H1 (cell line): Measurements from ENCODE around the gene NEDD9. TPM values are rescaled to one million over a fixed set of nuclear protein-coding genes. Genes with fewer than 3 reads are reported as not detected.

Experiments
- CTCF ChIA-PET: fragments of 300-600 bp; sonication (Branson Sonifier 250); formaldehyde crosslinking; loops from one replicate; lab custom pipeline; 2021; ENCODE audit not compliant: partially characterized antibody; lab: Charles Lee
- POLR2A ChIA-PET: fragments of 300-600 bp; sonication (Branson Sonifier 250); formaldehyde crosslinking; loops from one replicate; lab custom pipeline; 2021; ENCODE audit warnings: inconsistent platforms; ENCODE audit not compliant: partially characterized antibody; lab: Charles Lee
- DNase-seq, 2 experiments: peaks; one replicate each; pipeline versions ENCODE4 v3.0.0 to v3.0.0-alpha.2; 2010 to 2022; ENCODE audit warnings: low spot score in 2 of 2, low read depth in 1 of 2, mixed read lengths in 1 of 2
- FAIRE-seq: peaks from 2 replicates; lab custom pipeline; 2011; peaks lifted over from hg19 to GRCh38; lab: Jason Lieb, UNC
- H2AFZ ChIP-seq: 2 replicates; pipeline ENCODE4 v1.8.1; 2012; ENCODE audit warnings: low read length, inconsistent platforms
- H2AK5ac ChIP-seq: 2 replicates; pipeline ENCODE4 v1.6.1; 2013; ENCODE audit warnings: low read depth, low read length
- H2BK120ac ChIP-seq: replicated peaks from 2 replicates; pipeline ENCODE3; 2013; ENCODE audit warnings: low read depth, low read length, inconsistent platforms
- H2BK12ac ChIP-seq: 2 replicates; pipeline ENCODE4 v1.6.1; 2013; ENCODE audit warnings: low read depth, low read length
- H2BK15ac ChIP-seq: 2 replicates; pipeline ENCODE4 v1.6.1; 2013; ENCODE audit warnings: low read length
- H2BK20ac ChIP-seq: 2 replicates; pipeline ENCODE4 v1.6.1; 2013; ENCODE audit warnings: low read length
- H2BK5ac ChIP-seq: 2 replicates; pipeline ENCODE4 v1.6.1; 2013; ENCODE audit warnings: low read depth, low read length
- H3K14ac ChIP-seq: 2 replicates; pipeline ENCODE4 v1.6.1; 2013; ENCODE audit warnings: inconsistent platforms; ENCODE audit not compliant: insufficient read length
- H3K18ac ChIP-seq: 2 replicates; pipeline ENCODE4 v1.6.1; 2013; ENCODE audit warnings: low read length; ENCODE audit errors: extremely low read depth
- H3K23ac ChIP-seq: 2 replicates; pipeline ENCODE4 v1.6.1; 2013; ENCODE audit warnings: inconsistent platforms; ENCODE audit not compliant: insufficient read length
- H3K23me2 ChIP-seq: 2 replicates; pipeline ENCODE4 v1.6.1; 2013; ENCODE audit warnings: low read depth, low read length
- H3K27ac ChIP-seq: 2 replicates; pipeline ENCODE4 v1.6.1; 2011; ENCODE audit warnings: low read depth, low read length, inconsistent platforms
- H3K27me3 ChIP-seq, 4 experiments: replicated peaks in 1 of 4; 1 replicate in 1 of 4; 2 replicates in 3 of 4; pipeline versions ENCODE4 v1.6.1 to v1.8.1; 2011 to 2013; ENCODE audit warnings: low read length in 3 of 4, mild to moderate bottlenecking in 3 of 4, inconsistent platforms in 2 of 4, mixed read lengths in 2 of 4, moderate library complexity in 1 of 4; ENCODE audit not compliant: control insufficient read depth in 3 of 4, insufficient read depth in 3 of 4; ENCODE audit errors: extremely low read depth in 1 of 4
- H3K36me3 ChIP-seq, 4 experiments: 2 replicates each; pipeline versions ENCODE4 v1.6.1 to v1.8.1; 2011 to 2013; ENCODE audit warnings: mild to moderate bottlenecking in 4 of 4, low read length in 3 of 4, moderate library complexity in 2 of 4, control low read depth in 1 of 4, inconsistent platforms in 1 of 4; ENCODE audit not compliant: insufficient read depth in 4 of 4, control insufficient read depth in 2 of 4
- H3K4ac ChIP-seq: replicated peaks from 2 replicates; pipeline ENCODE3; 2013; ENCODE audit warnings: low read length, low read depth, mixed read lengths, inconsistent platforms; ENCODE audit not compliant: insufficient read length
- H3K4me1 ChIP-seq, 4 experiments: replicated peaks in 1 of 4; 1 replicate in 1 of 4; 2 replicates in 3 of 4; pipeline versions ENCODE4 v1.6.1 to v1.8.1; 2011 to 2013; ENCODE audit warnings: low read length in 3 of 4, inconsistent platforms in 2 of 4, mixed read lengths in 1 of 4; ENCODE audit not compliant: insufficient read depth in 4 of 4, control insufficient read depth in 3 of 4
- H3K4me2 ChIP-seq, 2 experiments: 2 replicates each; pipeline versions ENCODE4 v1.6.1 to v1.8.1; 2011 to 2013; ENCODE audit warnings: low read depth in 2 of 2, low read length in 2 of 2, control low read depth in 1 of 2, inconsistent platforms in 1 of 2, mild to moderate bottlenecking in 1 of 2; ENCODE audit not compliant: insufficient read depth in 1 of 2
- H3K4me3 ChIP-seq, 4 experiments: fragments of 200-600, 300-600 bp in 1 of 4; sonication (generic), shearing (Covaris generic), sonication (Bioruptor Twin) in 1 of 4; 2 replicates each; pipeline versions ENCODE4 v1.5.1 to v1.8.1; 2011 to 2016; ENCODE audit warnings: low read length in 4 of 4, low read depth in 3 of 4, control low read depth in 2 of 4, inconsistent platforms in 2 of 4, mild to moderate bottlenecking in 2 of 4, mixed read lengths in 1 of 4, moderate library complexity in 1 of 4; ENCODE audit not compliant: insufficient read depth in 2 of 4; ENCODE audit errors: extremely low read depth in 1 of 4
- H3K56ac ChIP-seq: replicated peaks from 2 replicates; pipeline ENCODE3; 2013; ENCODE audit warnings: low read depth, mild to moderate bottlenecking, mixed read lengths, low read length, inconsistent platforms; ENCODE audit not compliant: insufficient read length
- H3K79me1 ChIP-seq: 2 replicates; pipeline ENCODE4 v1.6.1; 2013; ENCODE audit warnings: low read depth, low read length, control low read depth
- H3K79me2 ChIP-seq, 2 experiments: 2 replicates each; pipeline versions ENCODE4 v1.6.1 to v1.8.1; 2012 to 2013; ENCODE audit warnings: low read length in 2 of 2, mild to moderate bottlenecking in 2 of 2, inconsistent platforms in 1 of 2; ENCODE audit not compliant: insufficient read depth in 2 of 2, control insufficient read depth in 1 of 2
- H3K9ac ChIP-seq, 4 experiments: replicated peaks in 1 of 4; 1 replicate in 1 of 4; 2 replicates in 3 of 4; pipeline versions ENCODE4 v1.6.1 to v1.8.1; 2011 to 2013; ENCODE audit warnings: low read depth in 3 of 4, low read length in 3 of 4, control low read depth in 2 of 4, mild to moderate bottlenecking in 2 of 4, moderate library complexity in 2 of 4, inconsistent platforms in 1 of 4; ENCODE audit errors: extremely low read depth in 1 of 4
- H3K9me3 ChIP-seq, 2 experiments: 2 replicates each; pipeline versions ENCODE4 v1.6.1 to v1.8.1; 2012 to 2013; ENCODE audit warnings: mild to moderate bottlenecking in 2 of 2, moderate library complexity in 2 of 2, control low read depth in 1 of 2, inconsistent platforms in 1 of 2, low read depth in 1 of 2, low read length in 1 of 2, mixed read lengths in 1 of 2; ENCODE audit not compliant: insufficient read depth in 2 of 2
- H4K20me1 ChIP-seq, 2 experiments: replicated peaks in 1 of 2; 2 replicates each; pipeline versions ENCODE3 to v1.8.1; 2011 to 2013; ENCODE audit warnings: inconsistent platforms in 2 of 2, low read length in 2 of 2, mild to moderate bottlenecking in 1 of 2; ENCODE audit not compliant: insufficient read depth in 2 of 2, control insufficient read depth in 1 of 2
- H4K5ac ChIP-seq: 2 replicates; pipeline ENCODE4 v1.6.1; 2013; ENCODE audit warnings: low read length, low read depth, mixed read lengths, inconsistent platforms; ENCODE audit not compliant: insufficient read length
- H4K8ac ChIP-seq: 2 replicates; pipeline ENCODE4 v1.8.0; 2013; ENCODE audit warnings: mild to moderate bottlenecking, moderate library complexity, low read length, inconsistent platforms; ENCODE audit not compliant: insufficient read depth; ENCODE audit errors: extremely low read depth
- H4K91ac ChIP-seq: replicated peaks from 2 replicates; pipeline ENCODE3; 2013; ENCODE audit warnings: low read length, mixed read lengths, inconsistent platforms; ENCODE audit not compliant: insufficient read length
- CBX5 ChIP-seq: fragments of 300-800, 300-1000 bp; sonication (generic); IDR thresholded peaks from 2 replicates; pipeline ENCODE4 v1.7.1; 2016; ENCODE audit warnings: antibody characterized with exemption, low read length, low read depth
- MAFK ChIP-seq: IDR thresholded peaks from 2 replicates; pipeline ENCODE4 v1.6.1; 2012; ENCODE audit warnings: low read depth, mild to moderate bottlenecking, improper control_type of control experiment, low read length
- RNF2 ChIP-seq: fragments of 200-900, 300-1000 bp; sonication (generic); IDR thresholded peaks from 2 replicates; pipeline ENCODE4 v1.7.1; 2016; ENCODE audit warnings: borderline replicate concordance, low read depth, mild to moderate bottlenecking, antibody characterized with exemption, low read length; ENCODE audit not compliant: poor library complexity, severe bottlenecking; ENCODE audit errors: missing control alignments
- SP2 ChIP-seq: IDR thresholded peaks from 2 replicates; pipeline ENCODE4 v1.6.1; 2012; ENCODE audit warnings: mild to moderate bottlenecking, low read length, inconsistent platforms
- SUZ12 ChIP-seq: fragments of 200-600 bp; sonication (generic); IDR thresholded peaks from 2 replicates; pipeline ENCODE4 v1.6.1; 2012; ENCODE audit warnings: mild to moderate bottlenecking, inconsistent platforms, low read length, moderate library complexity, mixed read lengths
- USF2 ChIP-seq: IDR thresholded peaks from 2 replicates; pipeline ENCODE4 v1.6.1; 2011; ENCODE audit warnings: low read length, improper control_type of control experiment
- WGBS, 2 experiments: shearing (Covaris generic) in 1 of 2; methylation state at CpG; one replicate each; pipeline versions ENCODE4 v1.1.6 to v1.1.7; 2013 to 2015; ENCODE audit warnings: low lambda C conversion rate in 2 of 2, mixed read lengths in 2 of 2, inconsistent platforms in 1 of 2, low coverage in 1 of 2, missing lambda C conversion rate in 1 of 2; ENCODE audit not compliant: insufficient replicate concordance in 2 of 2, insufficient coverage in 1 of 2, insufficient read length in 1 of 2; ENCODE audit errors: extremely low coverage in 1 of 2, missing lambda C conversion rate in 1 of 2; 5-methylcytosine and 5-hydroxymethylcytosine counted together
- polyA plus RNA-seq, 7 experiments: library from polyadenylated mRNA; depleted of rRNA in 3 of 7; stranded (reverse) in 5 of 7; unstranded in 2 of 7; fragments of >200 nt in 5 of 7; fragments of 200-250 nt in 2 of 7; gene quantifications; 1 replicate in 5 of 7; 2 replicates in 1 of 7; 4 replicates in 1 of 7; pipeline versions ENCODE4 v1.2.1 to v1.2.3, GENCODE V29; 2011 to 2013; ENCODE audit warnings: missing spikeins in 2 of 7, mixed read lengths in 2 of 7
- total RNA-seq: library from RNA; stranded (reverse); fragmentation: NEBNext Ultra II Directional; extraction: Animal tissue kit (Norgen Biotek cat#: 25700); gene quantifications from 2 replicates; pipeline ENCODE4 v1.2.1, GENCODE V29; 2021

Gene NEDD9
- total and polyA plus RNA-seq, 2 of the 8 experiments (the other 6 are each of a cell fraction or from before 2014, with no cell fraction given), result 3.6 to 12.0 TPM

- no peaks in the 10 kb centered on the region for H3K36me3 ChIP-seq
- POLR2A ChIA-PET, result no interaction called here
- peaks cover 0 to 7% (median 0%) of the 10 kb centered on the region in 4 experiments; a peak in 2 of 7 replicates for H3K4me1 ChIP-seq
- DNase-seq, result peak; percentile 49 to 95
- H4K20me1 ChIP-seq, result no peaks in the 10 kb centered on the region
- peak overlapping the region; percentile 62; the same call in 1 of the 2 replicates for H2BK20ac ChIP-seq
- 0 out of 8 replicates have a peak overlapping the region, but pooled peaks of 1 of the 4 experiments have one; percentile 19 for H3K4me3 ChIP-seq
- no peaks in the 10 kb centered on the region for H3K79me1 ChIP-seq
- H3K23me2 ChIP-seq, result no peaks in the 10 kb centered on the region
- H3K27me3 ChIP-seq, result no peaks in the 10 kb centered on the region
- no peaks in the 10 kb centered on the region; a peak in 1 of 4 replicates for H3K9me3 ChIP-seq
- no peak overlapping the region for H3K18ac ChIP-seq
- CTCF ChIA-PET, result interaction anchor here (0.7 to 5.4 kb wide), 41 partner anchors 8 to 387 kb away, joined by 3 to 62 read pairs (median 4); no protein-coding TSS in a partner anchor
- no peak overlapping the region for H2BK15ac ChIP-seq
- no peak overlapping the region; a peak in 1 of 4 replicates for H3K4me2 ChIP-seq
- no peak overlapping the region for H2BK120ac ChIP-seq
- H3K14ac ChIP-seq, result no peak overlapping the region
- no peak overlapping the region for H4K5ac ChIP-seq
- peak overlapping the region; percentile 5; the same call in 1 of the 2 replicates for H2BK5ac ChIP-seq
- H3K79me2 ChIP-seq, result no peaks in the 10 kb centered on the region
- no peak overlapping the region for H3K27ac ChIP-seq
- WGBS, 2 experiments, result 24% methylated on average over 17 of the region's 17 CpGs; no CpG with 5 or more reads in 1 of the 2 experiments
- H2BK12ac ChIP-seq, result no peak overlapping the region
- H4K91ac ChIP-seq, result no peak overlapping the region
- H3K9ac ChIP-seq, result no peak overlapping the region
- peak overlapping the region; percentile 93 for H2AFZ ChIP-seq
- no peak overlapping the region for H4K8ac ChIP-seq
- no peak overlapping the region for H3K56ac ChIP-seq
- H3K4ac ChIP-seq, result peak overlapping the region; percentile 23
- peak; percentile 88 for FAIRE-seq
- no peak overlapping the region for H2AK5ac ChIP-seq
- no peak overlapping the region for H3K23ac ChIP-seq
- TF ChIP-seq SUZ12 (no peak), USF2 (no peak), CBX5 (no peak), SP2 (no peak), MAFK (no peak), RNF2 (no peak)
Measured at GRCh38 chr6:11172501-11173327, 59.8 kb downstream of the NEDD9 start.
